Activated T-cell treated with anti-CD3 and anti-CD28 coated beads for 4 hours (primary cell): ENCODE results near the gene KCNQ5.
"Not testable (repeated sequence)": the region's sequence is repeated elsewhere in the genome, so short reads cannot be mapped to it uniquely, and the experiment has no call there.

Source experiments
- DNase-seq: peaks from one replicate; pipeline ENCODE4 v3.0.0-alpha.2; 2020

KCNQ5 gene

GRCh38 chr6:73145690-73146089 lies 523.8 kb downstream of the KCNQ5 start:
- no peak for DNase-seq

GRCh38 chr6:73151732-73152131 lies 529.9 kb downstream of the KCNQ5 start:
- no peak for DNase-seq

- DNase-seq: no peak
Observed at GRCh38 chr6:73152556-73152955, 530.7 kb downstream of the KCNQ5 start.

- no peak for DNase-seq
Observed at GRCh38 chr6:73152966-73153757, 531.3 kb downstream of the KCNQ5 start.

- no peak for DNase-seq
Observed at GRCh38 chr6:73156793-73157767, 535.2 kb downstream of the KCNQ5 start.

- DNase-seq: no peak
Observed at GRCh38 chr6:73157870-73158269, 536.0 kb downstream of the KCNQ5 start.

- DNase-seq: no peak
Observed at GRCh38 chr6:73169111-73169510, 547.2 kb downstream of the KCNQ5 start.

GRCh38 chr6:73169633-73170032 lies 547.8 kb downstream of the KCNQ5 start:
- no peak for DNase-seq

GRCh38 chr6:73174646-73175045 lies 552.8 kb downstream of the KCNQ5 start:
- DNase-seq: no peak

GRCh38 chr6:73176057-73176456 lies 554.2 kb downstream of the KCNQ5 start:
- no peak for DNase-seq

GRCh38 chr6:73177221-73177944 lies 555.5 kb downstream of the KCNQ5 start:
- no peak for DNase-seq

GRCh38 chr6:73180076-73180738 lies 558.3 kb downstream of the KCNQ5 start:
- no peak for DNase-seq

GRCh38 chr6:73180763-73181619 lies 559.1 kb downstream of the KCNQ5 start:
- DNase-seq: no peak

- no peak for DNase-seq
Observed at GRCh38 chr6:73182021-73182607, 560.2 kb downstream of the KCNQ5 start.

- not testable (repeated sequence) for DNase-seq
Observed at GRCh38 chr6:73193302-73193701, 571.4 kb downstream of the KCNQ5 start.

GRCh38 chr6:73194744-73195143 lies 572.9 kb downstream of the KCNQ5 start:
- no peak for DNase-seq

GRCh38 chr6:73200247-73200646 lies 578.4 kb downstream of the KCNQ5 start:
- no peak for DNase-seq

- no peak for DNase-seq
Observed at GRCh38 chr6:73200735-73201134, 578.9 kb downstream of the KCNQ5 start.

GRCh38 chr6:73203098-73203497 lies 581.2 kb downstream of the KCNQ5 start:
- DNase-seq: no peak

- no peak for DNase-seq
Observed at GRCh38 chr6:73204252-73204651, 582.4 kb downstream of the KCNQ5 start.

- DNase-seq: no peak
Observed at GRCh38 chr6:73207221-73207837, 585.5 kb downstream of the KCNQ5 start.
